HG02973 (cell line): Measurements from ENCODE around the gene HOXC9.

Experiments used
- ATAC-seq: cut with Tn5 transposase; IDR thresholded peaks from one replicate; pipeline ENCODE4 v1.9.1; 2021; ENCODE audit warnings: moderate library complexity; ENCODE audit not compliant: unreplicated experiment

HOXC9 gene

GRCh38 chr12:53998900-53999236 lies 1.1 kb upstream of the HOXC9 start:
- ATAC-seq = no peak

DNA sequence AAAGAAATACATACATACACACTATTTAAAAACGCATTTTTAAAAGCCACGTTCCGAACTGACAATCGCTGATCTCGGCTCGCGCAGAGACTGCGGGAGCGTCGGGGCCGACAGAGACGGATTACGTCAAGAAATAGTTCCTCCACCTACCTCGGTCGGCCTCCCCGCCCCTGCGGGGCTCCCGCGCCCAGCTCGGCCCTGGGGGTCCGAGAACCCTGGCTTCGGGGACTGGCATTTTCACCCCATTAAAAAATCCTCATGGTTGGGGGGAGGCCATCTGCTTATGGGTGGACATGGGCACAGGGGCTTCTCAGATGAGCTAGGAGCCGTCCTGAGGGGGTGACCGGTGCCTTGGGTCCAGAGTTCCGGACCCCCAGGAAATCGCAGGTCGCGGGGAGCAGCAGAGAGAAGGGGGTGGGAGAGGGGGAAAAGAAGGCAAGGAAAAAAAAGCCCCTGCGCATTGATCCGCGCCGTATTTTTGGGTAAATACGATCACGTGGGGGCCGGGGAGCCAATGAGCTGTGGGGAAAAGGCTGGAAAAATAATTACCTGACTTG lies 324 bp upstream of the HOXC9 start:
- no peak for ATAC-seq

- no peak for ATAC-seq
Observed at GRCh38 chr12:54001283-54002187, 1.6 kb downstream of the HOXC9 start.

DNA sequence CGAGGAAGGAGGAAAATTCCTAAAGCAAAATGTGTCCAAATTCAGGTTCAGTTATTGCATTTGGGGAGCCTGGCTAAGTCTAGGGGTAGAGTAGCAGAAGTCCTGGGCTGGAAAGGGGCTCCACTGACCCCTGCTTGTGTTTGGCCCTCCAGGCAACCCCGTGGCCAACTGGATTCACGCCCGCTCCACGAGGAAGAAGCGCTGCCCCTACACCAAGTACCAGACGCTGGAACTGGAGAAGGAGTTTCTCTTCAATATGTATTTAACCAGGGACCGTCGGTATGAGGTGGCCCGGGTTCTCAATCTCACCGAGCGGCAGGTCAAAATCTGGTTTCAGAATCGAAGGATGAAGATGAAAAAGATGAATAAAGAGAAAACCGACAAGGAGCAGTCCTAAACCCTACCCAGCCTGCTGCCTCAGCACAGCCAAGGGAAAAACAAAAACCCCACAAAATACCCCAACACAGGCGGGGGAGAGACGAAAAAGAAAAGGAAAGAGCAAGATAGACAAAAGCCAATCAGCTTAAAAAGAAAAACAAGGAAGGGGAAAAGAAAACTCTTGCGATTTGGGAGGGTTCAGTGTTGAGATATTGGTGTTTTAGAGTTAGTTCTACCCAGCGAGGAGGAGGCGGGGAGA lies 2.4 kb downstream of the HOXC9 start:
- ATAC-seq = no peak

DNA sequence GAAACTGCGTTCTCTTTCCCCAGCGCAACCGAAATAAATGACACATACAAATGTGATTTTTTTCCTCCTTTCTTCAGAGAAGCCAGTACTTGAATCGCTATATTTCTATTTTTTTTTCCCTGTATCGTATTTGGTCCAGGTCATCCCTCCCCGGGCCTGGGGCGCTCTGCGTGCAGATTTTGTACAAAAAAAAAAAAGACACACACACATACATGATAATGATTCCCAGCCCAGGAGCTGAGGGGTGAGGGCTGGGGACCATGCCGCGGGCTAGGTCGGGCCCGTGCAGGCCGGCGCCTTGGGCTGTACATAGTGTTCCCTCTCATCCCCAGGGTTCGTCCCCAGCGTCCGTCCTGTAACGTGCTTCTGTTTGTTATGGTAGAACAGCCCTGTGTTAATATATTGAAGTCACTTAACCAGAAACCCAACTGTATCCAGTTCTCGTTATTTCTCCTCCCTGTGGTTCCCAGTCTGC lies 3.0 kb downstream of the HOXC9 start:
- ATAC-seq = no peak

GRCh38 chr12:54003625-54004024 lies 3.7 kb downstream of the HOXC9 start:
- no peak for ATAC-seq

- ATAC-seq = no peak
Observed at GRCh38 chr12:54004063-54004840, 4.3 kb downstream of the HOXC9 start.

DNA sequence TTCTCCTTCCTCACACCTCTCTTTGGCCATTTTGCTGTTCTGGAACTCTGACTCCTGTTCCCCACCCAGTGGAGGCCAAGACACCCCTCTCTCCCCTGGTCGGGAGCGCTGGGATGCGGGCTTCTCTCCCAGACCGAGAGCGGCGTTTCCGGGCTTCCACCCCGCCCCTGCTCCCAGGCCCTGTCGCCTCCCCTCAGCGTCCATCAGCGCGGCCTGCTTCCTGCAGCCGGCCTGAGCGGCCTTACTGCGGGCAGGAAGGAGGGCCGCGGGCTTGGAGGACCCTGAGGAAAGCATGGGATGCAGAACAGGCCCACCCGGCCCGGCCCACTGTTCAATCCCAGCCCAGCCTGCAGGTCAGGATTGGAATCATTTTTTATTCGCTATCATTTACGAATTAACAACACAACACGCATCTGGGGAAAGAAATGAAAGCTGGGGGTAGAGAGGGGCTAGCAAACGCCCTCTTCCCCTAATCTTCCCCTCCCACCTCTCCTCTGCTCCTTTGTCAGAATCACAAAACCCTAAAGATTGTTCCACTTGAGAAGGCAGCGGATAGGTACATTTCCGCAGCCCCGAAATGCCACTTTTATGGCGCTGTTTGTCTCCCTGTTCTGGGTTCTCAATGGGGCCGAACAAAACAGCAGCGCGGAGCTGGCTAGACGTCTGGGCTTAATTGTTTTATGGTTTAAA lies 5.0 kb downstream of the HOXC9 start:
- ATAC-seq = no peak

DNA sequence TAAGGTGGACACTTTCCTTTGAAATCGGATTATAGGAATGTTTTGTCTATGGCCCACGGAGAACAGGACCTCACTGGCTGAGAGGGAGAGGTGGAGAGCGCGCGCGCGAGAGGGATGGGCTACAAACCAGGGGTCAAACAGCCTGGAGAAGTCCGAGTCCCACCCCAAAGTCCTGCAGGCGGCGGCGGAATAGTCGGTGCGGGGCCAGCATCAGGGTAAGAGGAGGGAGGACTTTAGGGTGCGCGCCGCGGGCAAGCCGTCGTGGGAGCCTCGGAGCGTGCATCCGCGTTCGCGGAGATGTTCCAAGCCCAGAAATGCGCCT lies 5.5 kb downstream of the HOXC9 start:
- no peak for ATAC-seq

DNA sequence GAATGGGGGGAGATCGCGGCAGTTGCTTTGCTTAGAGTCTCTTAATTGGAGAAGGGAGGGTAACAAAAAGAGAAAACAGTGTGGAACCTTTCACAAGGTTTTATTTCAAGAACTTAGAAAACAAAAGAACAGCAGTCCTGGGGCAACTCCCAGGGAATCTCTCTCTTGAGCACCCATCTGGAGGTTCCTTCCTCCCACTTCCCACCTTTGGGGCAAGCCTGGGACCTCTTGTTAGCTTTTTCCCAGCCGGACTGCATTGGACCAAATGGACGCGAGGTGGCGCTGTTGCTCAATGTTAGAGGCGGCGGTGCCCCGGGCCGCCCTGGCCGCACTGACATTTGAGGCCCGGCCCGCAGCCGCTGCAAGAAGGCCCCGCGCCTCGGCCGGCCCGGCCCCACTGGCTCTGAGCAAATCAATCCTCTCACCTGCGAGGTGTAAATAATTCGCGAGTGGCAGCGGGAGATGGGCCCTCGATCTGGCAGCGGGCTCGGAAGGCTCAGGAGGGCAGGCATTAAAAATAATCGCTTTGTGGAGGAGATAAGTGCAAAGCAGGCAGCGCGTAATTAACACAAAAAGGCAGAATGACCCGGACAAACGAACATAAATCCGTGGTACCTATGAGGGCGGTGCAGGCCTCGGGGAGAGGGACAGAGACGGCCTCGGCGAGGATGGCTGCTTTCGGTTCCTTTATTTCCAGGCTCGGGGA lies 6.0 kb downstream of the HOXC9 start:
- no peak for ATAC-seq

DNA sequence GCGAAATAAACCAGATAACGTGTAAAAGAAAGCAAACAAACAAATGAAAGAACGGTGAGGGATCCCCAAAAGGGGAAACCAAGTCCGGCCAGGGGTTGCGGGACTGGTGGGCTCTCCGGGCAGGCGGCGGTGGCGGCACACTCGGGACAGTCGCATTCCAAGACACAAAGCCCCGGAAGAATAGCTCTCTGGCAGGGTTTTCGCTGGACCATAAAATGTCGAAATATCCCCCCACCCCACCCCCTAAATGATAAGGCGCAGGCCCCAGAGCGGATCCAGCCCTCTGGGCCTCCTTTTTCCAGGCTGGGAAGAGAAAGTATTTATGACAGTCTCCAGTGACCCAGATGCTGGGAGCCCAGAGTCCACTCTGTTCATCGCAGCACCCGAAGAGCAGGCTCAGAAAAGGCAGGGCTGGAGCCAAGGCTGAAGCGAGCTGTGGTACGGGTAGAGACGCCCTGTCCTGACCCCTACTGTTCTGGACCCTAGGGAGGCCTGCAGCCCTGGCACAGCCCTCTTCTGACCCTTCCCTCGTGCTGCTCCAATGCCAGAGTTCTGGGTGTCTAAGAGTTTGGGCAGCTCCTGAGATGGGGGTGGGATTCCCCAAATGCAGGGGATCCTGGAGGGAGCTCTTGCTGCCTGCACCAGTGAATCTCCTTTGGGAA lies 6.7 kb downstream of the HOXC9 start:
- no peak for ATAC-seq

DNA sequence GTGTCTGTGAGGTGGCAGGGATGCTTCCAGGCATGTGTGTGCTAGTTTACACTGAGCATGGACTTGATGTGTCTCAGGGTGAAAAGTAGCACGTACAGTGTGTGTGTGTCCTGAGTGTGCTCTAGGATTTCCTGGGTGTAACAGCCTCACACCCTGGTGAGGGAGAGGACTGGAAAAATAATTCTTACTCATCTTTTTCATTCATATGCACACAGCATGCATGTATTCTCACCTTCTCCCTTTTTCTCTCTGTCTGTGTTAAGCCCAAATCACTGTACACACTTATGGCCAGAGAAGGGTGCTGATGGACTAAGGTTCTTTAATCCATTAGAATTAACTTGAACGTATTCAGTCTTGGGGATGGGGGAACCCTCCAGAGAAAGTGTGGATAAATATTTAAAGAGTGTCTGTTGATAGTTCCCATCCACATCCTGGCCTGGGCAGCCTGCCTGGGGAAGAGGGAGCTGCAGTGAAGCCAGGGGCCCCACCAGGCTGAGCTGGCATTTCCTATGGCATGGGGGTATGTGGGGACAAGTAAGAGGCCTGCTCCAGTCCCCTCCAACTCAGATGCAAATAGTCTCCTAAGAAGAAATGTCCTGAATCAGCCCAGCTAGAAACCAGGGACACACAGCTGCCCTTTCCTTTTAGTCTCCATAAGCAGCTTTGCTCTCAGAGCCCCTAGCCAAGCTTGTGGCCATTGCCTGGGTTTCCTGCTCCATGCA lies 7.7 kb downstream of the HOXC9 start:
- no peak for ATAC-seq

- ATAC-seq = no peak
Observed at GRCh38 chr12:54008260-54008552, 8.2 kb downstream of the HOXC9 start.

- no peak for ATAC-seq
Observed at GRCh38 chr12:54009171-54010052, 9.5 kb downstream of the HOXC9 start.

- ATAC-seq = no peak
Observed at GRCh38 chr12:54010053-54010971, 10.4 kb downstream of the HOXC9 start.

DNA sequence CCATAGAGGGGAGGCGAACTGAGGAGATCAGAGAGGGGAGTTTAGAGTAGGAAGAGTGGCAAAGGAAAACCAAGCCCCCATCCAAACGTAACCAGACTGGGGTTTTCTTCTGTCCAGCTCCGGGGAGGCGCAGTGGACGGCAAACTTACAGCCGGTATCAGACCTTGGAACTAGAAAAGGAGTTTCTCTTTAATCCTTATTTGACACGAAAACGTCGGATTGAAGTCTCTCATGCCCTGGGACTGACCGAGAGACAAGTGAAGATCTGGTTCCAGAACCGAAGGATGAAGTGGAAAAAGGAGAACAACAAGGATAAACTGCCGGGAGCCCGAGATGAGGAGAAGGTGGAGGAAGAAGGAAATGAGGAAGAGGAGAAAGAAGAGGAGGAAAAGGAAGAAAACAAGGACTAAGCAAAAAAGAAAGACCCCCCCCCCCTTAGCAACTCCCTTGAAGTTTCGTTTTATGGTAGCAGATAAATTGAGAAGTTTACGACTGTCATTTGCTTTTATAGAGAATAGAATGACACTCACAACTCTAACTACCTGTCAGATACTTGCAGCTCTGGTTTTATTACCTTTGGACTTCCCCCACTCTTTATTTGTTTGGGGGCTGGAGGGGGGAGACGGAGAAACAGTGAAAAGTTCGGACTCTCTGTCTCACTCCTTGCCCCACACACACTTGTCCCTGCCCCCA lies 11.2 kb downstream of the HOXC9 start:
- ATAC-seq = no peak
